ENCODE results near the gene FASN.

- TF ChIP-seq, protein P1, sequence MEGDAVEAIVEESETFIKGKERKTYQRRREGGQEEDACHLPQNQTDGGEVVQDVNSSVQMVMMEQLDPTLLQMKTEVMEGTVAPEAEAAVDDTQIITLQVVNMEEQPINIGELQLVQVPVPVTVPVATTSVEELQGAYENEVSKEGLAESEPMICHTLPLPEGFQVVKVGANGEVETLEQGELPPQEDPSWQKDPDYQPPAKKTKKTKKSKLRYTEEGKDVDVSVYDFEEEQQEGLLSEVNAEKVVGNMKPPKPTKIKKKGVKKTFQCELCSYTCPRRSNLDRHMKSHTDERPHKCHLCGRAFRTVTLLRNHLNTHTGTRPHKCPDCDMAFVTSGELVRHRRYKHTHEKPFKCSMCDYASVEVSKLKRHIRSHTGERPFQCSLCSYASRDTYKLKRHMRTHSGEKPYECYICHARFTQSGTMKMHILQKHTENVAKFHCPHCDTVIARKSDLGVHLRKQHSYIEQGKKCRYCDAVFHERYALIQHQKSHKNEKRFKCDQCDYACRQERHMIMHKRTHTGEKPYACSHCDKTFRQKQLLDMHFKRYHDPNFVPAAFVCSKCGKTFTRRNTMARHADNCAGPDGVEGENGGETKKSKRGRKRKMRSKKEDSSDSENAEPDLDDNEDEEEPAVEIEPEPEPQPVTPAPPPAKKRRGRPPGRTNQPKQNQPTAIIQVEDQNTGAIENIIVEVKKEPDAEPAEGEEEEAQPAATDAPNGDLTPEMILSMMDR (IDR thresholded peaks at IDR 0.05), result no peak
- no peak for TF ChIP-seq POLR2A (IDR thresholded peaks at IDR 0.05)
These were observed 32.8 kb downstream of the FASN start for GRCh38 chr17:82065193-82065637.
